ENCODE data around the gene SMPDL3B. TPM values are rescaled to one million over a fixed set of nuclear protein-coding genes. Genes with fewer than 3 reads are reported as not detected.

SMPDL3B gene, protein sequence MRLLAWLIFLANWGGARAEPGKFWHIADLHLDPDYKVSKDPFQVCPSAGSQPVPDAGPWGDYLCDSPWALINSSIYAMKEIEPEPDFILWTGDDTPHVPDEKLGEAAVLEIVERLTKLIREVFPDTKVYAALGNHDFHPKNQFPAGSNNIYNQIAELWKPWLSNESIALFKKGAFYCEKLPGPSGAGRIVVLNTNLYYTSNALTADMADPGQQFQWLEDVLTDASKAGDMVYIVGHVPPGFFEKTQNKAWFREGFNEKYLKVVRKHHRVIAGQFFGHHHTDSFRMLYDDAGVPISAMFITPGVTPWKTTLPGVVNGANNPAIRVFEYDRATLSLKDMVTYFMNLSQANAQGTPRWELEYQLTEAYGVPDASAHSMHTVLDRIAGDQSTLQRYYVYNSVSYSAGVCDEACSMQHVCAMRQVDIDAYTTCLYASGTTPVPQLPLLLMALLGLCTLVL
- 7.0 TPM for total RNA-seq

GRCh38 chr1:27934818-27935549, at the start of gene SMPDL3B:
Gene SMPDL3B (plus strand): TSS chr1:27935000. CDS start chr1:27935184, 184 bp downstream.
- DNase-seq (ENCODE audit: low spot score), result peak; percentile 43

DNA sequence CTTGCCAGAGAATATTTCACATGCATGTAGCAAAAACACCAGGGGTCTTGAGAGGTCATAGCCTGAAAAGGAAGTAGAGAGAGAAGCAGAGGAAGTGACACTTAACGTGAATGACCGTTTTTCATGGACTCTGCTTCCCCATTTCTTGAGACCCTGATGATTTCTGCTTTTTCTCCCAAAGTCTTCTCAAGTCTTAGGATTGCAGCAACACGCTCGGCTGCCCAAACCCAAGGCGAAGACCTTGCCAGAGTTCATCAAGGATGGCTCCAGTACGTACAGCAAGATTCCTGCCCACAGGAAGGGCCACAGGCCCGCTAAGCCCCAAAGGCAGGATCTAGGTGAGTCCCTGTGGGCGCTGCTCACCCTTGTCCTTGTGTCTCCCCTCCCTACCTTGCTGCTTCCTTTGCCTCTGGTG, 49.7 kb upstream of the SMPDL3B start:
- no peak for DNase-seq (ENCODE audit: low spot score)

DNA sequence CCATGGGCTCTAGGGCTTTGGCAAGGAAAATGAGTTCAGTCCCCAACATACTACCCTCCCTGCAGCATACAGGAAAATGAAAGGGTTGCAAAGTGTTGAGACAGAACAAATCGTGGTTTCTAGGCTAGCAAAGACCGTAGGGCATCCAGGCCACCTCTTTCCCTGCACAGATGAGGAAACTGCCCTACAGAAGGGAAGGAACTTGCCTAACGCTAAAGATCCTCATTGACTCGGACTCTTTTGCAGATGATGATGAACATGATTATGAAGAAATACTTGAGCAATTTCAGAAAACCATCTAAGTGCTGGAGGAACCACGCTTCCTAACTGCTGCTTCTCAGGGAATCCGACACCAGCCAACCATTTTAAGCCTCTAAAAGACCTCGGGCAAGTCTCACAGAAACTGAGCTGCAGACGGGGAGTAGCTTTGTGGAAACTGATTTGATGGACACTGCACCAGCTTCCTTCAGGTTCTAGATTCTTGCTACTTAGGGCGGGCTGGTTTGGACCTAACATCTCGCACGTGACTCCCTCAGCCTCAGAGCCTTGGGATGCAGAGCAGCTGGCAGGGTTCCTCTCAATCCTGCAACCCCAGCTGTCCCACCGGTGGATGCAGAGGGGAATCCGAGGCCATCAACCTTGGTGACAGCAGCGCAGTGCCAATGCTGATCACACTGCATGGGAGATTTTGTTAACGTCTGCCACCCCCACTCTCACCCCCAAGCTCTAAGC, 49.0 kb upstream of the SMPDL3B start:
- DNase-seq (ENCODE audit: low spot score), result no peak

DNA sequence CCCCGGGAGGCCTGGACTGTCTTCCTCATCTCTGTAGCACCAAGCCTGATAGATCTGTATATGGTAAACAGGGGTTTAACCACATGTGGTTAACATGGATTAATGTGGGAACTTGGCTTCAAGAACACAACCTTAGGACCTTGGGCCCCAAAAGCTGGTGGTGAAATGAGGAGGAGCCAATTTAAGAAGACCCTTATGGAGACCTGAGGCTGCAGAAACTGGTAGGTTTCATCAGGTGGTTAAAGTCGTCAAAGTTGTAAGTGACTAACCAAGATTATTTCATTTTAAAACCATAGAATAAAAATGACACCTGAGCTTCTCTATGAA, 48.5 kb upstream of the SMPDL3B start:
- DNase-seq (ENCODE audit: low spot score), result no peak

GRCh38 chr1:27886744-27887143, 48.1 kb upstream of the SMPDL3B start:
- DNase-seq (ENCODE audit: low spot score), result no peak

DNA sequence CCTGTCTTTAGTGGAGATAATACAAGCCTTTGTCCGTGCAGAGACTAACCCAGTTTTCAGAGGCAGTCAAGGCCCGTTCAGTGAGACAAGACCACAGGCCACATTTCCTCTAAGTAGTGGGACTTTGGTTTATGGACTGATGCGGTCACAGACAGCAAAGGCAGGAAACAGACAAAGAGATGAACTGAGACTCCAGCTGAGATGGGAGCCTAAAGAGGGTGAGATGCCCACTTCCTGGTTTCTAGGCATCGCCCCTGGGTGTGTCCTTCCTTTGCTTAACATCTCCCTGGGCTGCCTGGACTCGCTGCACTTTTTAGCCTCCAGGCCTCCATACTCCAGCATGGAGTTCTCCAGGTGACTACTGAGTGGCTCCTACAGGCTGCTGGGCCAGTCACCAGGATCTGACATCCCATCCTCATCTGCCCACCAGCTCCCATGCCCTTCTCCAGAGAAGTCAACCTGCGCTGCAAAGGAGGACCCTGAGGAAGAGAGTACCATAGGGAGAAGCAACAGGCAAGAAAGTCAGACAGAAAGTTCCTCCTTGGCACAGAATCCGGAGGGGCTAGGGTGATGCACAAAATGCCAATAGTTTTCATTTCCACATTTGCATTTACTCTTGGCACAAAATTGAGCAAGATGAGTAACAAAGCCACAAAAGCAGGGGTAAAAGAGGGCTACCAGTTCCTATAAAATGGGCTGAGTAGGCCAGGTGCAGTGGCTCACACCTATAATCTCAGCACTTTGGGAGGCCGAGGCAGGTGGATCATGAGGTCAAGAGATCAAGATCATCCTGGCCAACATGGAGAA, 47.4 kb upstream of the SMPDL3B start:
- DNase-seq (ENCODE audit: low spot score), result no peak

GRCh38 chr1:27889506-27889905, 45.3 kb upstream of the SMPDL3B start:
- no peak for DNase-seq (ENCODE audit: low spot score)

- no peak for DNase-seq (ENCODE audit: low spot score)
These were observed 43.5 kb upstream of the SMPDL3B start for GRCh38 chr1:27891196-27891889.

DNA sequence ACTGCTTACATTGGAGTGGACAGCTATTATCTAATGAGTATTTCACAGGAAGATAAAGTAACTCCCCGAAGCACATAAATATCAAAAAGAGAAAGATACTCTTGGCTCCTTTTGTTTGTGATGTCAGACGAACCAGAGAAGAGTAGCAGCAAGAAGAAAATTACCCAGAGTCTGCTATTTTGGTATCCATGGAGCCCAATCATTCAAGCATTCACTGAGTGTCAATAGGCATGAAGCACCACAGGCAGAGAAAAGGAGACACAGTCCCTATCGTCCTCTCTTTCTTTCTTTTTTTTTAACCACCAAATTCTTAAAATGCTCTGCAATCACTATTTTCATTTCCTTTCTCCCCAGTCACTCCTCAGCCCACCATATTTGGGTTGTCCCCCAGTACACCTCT, 40.3 kb upstream of the SMPDL3B start:
- DNase-seq (ENCODE audit: low spot score), result no peak

GRCh38 chr1:27906759-27907158, 28.0 kb upstream of the SMPDL3B start:
- no peak for DNase-seq (ENCODE audit: low spot score)

- no peak for DNase-seq (ENCODE audit: low spot score)
These were observed 22.4 kb upstream of the SMPDL3B start for GRCh38 chr1:27912429-27912828.

- no peak for DNase-seq (ENCODE audit: low spot score)
These were observed 19.7 kb upstream of the SMPDL3B start for GRCh38 chr1:27915082-27915575.

- DNase-seq (ENCODE audit: low spot score), result no peak
These were observed 12.5 kb upstream of the SMPDL3B start for GRCh38 chr1:27922272-27922671.

GRCh38 chr1:27928216-27928954, 6.4 kb upstream of the SMPDL3B start:
- no peak for DNase-seq (ENCODE audit: low spot score)

DNA sequence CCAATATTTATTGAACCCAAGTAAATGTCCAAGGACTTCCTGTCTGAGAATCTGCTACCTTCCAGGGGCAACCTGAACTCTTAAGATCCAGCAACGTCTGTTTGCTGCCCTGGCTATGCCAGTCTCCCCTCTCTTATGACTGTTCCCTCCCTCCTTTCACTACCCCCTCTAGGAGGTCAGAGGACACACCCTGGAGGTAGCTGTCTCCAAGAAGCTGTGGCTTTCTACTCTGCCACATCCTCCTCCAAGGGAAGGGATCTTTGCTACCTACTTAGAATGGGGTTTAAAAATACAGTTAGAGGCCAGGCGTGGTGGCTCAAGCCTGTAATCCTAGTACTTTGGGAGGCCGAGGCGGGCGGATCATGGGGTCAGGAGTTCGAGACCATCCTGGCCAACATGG, 3.6 kb upstream of the SMPDL3B start:
- no peak for DNase-seq (ENCODE audit: low spot score)

GRCh38 chr1:27931759-27932158, 3.0 kb upstream of the SMPDL3B start:
- DNase-seq (ENCODE audit: low spot score), result no peak

DNA sequence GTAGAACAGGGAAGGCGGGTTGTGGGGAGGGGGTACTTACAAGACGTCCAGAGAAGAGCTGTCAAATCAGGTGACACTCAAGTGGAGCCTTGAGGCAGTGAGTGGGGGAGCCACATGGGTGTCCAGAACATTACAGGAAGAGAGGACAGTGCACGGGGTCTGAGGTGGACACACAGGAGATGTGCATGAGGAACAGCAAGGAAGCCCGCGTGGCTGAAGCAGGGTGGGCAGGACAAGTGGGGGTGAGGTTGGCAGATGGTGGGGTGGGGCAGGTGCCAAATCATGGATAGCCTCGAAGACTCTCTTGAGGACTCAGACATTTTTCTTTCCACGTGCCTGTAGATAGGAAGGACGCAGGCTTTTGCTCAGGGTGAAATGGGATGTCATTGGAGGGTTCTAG, 921 bp downstream of the SMPDL3B start:
- no peak for DNase-seq (ENCODE audit: low spot score)

DNA sequence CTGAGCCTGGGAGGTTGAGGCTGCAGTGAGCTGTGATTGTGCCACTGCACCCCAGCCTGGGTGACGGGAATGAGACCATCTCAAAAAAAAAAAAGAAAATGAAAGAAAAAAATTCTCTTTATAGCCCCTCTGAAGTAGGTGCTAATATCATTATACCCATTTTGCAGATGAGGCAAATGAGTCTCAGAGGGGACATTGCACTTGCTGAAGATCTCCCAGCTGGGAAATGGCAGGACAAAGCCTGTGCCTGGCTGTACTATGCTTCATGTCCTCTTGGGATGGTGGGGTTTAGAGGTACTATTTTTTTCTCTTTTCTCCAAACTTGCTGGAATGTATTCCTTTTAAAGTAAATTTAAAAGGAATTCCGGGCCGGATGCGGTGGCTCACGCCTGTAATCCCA, 1.6 kb downstream of the SMPDL3B start:
- DNase-seq (ENCODE audit: low spot score), result no peak

DNA sequence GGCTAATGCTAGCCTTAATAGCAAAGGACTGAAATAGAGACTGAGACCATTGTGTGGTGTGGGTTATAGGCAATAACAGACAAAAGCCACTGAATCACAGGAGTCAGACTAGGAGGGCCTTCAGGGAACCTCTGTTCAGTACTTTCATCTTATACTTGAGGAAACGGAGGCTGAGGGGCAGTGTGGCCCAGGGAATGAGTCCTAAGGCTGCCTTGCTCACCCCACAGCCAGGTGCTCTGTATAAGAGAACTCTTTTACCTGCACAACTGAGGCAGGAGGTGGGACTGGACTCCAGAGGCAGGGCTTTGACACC, 2.7 kb downstream of the SMPDL3B start:
- no peak for DNase-seq (ENCODE audit: low spot score)

- DNase-seq (ENCODE audit: low spot score), result no peak
These were observed 3.7 kb downstream of the SMPDL3B start for GRCh38 chr1:27938488-27938887.
